Calu3 (cell line): Measurements from ENCODE around the gene CCDC142. TPM values are rescaled to one million over a fixed set of nuclear protein-coding genes. Genes with fewer than 3 reads are reported as not detected.
"Not testable (repeated sequence)": the region's sequence is repeated elsewhere in the genome, so short reads cannot be mapped to it uniquely, and the experiment has no call there.

ENCODE experiments used
- BruUV-seq: library from RNA; stranded (reverse); fragments of 400-500 nt; replicated peaks from 2 replicates; lab custom pipeline; 2021; lab: Mats Ljungman, UMichigan
- CTCF ChIA-PET: fragments of 300-600 bp; sonication (Branson Sonifier 250); formaldehyde crosslinking; loops from one replicate; lab custom pipeline; 2022; ENCODE audit warnings: antibody characterized with exemption; lab: Charles Lee
- DNase-seq: peaks from one replicate; pipeline ENCODE4 v3.0.0; 2022
- H3K27ac Mint-ChIP-seq: one replicate; pipeline ENCODE4 v1.8.0; 2022; ENCODE audit warnings: mixed read lengths; ENCODE audit not compliant: unreplicated experiment
- H3K27me3 Mint-ChIP-seq: one replicate; pipeline ENCODE4 v1.8.0; 2022; ENCODE audit warnings: mixed read lengths; ENCODE audit not compliant: unreplicated experiment
- H3K36me3 Mint-ChIP-seq: one replicate; pipeline ENCODE4 v1.8.0; 2022; ENCODE audit warnings: mild to moderate bottlenecking, moderate library complexity, mixed read lengths; ENCODE audit not compliant: insufficient read depth, unreplicated experiment
- H3K4me1 Mint-ChIP-seq: one replicate; pipeline ENCODE4 v1.8.0; 2022; ENCODE audit warnings: mild to moderate bottlenecking, low read depth, mixed read lengths; ENCODE audit not compliant: unreplicated experiment
- H3K4me3 Mint-ChIP-seq: one replicate; pipeline ENCODE4 v1.8.0; 2022; ENCODE audit warnings: mild to moderate bottlenecking, low read depth, moderate library complexity, mixed read lengths; ENCODE audit not compliant: unreplicated experiment
- H3K9me3 Mint-ChIP-seq: one replicate; pipeline ENCODE4 v1.8.0; 2022; ENCODE audit warnings: low read depth, mixed read lengths; ENCODE audit not compliant: unreplicated experiment
- intact Hi-C: fragments of 100-400 bp; cut with micrococcal nuclease; formaldehyde crosslinking; loops from one replicate; pipeline ENCODE4 v1.10.0; 2022; ENCODE audit not compliant: unreplicated experiment
- total RNA-seq: library from RNA; stranded (reverse); gene quantifications from 2 replicates; pipeline ENCODE4 v1.2.3, GENCODE V29; 2022
- TF ChIP-seq, protein P1 (sequence below): fragments of 200-600 bp; IDR thresholded peaks from one replicate; pipeline ENCODE4 v1.8.0; 2022; ENCODE audit warnings: antibody characterized with exemption; ENCODE audit not compliant: unreplicated experiment

Gene CCDC142
- total RNA-seq, 1 experiment from 2014 or later = 30.4 TPM

DNA sequence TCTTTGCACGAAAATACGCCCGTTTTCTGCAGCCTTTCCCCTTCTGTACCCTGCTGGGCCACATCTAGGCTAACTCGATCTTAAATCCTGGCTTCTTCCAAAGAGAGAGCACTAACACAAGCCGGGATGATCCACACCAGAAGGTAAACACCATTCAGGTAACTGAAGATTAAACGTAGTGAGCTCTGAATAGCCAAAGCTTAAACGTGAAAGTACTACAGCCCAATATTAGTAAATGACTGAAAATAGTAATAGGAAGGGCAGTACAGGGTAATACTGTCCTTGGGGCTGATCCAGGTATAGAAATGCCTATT lies 9.9 kb downstream of the CCDC142 start:
- Mint-ChIP-seq H3K27me3 (no peaks in the 10 kb centered on the region), H3K27ac (peak overlapping the region; percentile 97), H3K36me3 (peaks cover 47% of the 10 kb centered on the region), H3K9me3 (no peaks in the 10 kb centered on the region), H3K4me1 (peaks cover 10% of the 10 kb centered on the region), H3K4me3 (peak overlapping the region; percentile 91)
- CTCF ChIA-PET = interaction anchor here (0.7 to 1.3 kb wide), 2 partner anchors 9 to 19 kb away, joined by 6 read pairs; no protein-coding TSS in a partner anchor
- TF ChIP-seq, protein P1, sequence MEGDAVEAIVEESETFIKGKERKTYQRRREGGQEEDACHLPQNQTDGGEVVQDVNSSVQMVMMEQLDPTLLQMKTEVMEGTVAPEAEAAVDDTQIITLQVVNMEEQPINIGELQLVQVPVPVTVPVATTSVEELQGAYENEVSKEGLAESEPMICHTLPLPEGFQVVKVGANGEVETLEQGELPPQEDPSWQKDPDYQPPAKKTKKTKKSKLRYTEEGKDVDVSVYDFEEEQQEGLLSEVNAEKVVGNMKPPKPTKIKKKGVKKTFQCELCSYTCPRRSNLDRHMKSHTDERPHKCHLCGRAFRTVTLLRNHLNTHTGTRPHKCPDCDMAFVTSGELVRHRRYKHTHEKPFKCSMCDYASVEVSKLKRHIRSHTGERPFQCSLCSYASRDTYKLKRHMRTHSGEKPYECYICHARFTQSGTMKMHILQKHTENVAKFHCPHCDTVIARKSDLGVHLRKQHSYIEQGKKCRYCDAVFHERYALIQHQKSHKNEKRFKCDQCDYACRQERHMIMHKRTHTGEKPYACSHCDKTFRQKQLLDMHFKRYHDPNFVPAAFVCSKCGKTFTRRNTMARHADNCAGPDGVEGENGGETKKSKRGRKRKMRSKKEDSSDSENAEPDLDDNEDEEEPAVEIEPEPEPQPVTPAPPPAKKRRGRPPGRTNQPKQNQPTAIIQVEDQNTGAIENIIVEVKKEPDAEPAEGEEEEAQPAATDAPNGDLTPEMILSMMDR = no peak
- intact Hi-C loops = no loop called here
- TSS peak; percentile 91 for BruUV-seq
- DNase-seq = no peak

DNA sequence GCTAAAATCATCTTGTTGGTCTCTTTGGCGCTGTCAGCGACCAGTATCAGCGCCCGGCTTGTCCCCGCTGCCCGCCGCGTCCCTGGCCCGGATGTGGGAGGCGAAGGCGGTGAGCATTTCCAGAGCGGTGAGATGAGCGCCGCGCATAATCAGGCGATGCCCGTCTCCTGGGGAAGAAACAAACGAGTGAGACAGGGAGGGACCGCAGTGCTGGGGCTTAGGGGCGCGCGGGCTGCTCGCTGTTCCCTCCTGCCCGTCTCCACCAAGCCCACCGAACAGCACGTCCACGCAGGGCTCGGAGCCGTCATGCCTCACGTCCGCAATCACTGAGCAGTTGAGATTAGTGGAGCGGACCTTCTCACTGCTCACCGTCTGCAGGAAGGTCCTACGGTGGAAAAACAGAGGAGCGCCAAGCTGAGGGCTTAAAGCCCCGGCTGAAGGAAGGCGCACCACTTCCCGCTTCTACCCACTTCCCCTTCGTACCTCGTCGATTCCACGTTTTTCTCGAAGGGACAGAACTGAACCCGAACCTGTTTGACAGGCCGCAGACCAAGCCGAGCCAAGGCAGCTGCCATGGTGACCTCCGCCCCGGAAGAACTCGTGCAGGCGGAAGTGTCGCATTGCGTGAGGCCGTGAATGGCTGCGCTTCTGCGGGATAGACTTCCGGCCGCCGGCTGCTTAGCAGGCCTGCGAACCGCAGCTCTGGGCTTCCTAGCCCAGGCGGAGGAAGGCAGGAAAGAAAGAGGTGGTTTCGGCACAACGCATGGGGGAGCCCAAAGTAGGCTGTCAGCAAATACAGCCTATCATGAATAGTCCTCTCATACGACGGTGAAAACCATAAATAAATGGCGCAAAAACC lies 10.5 kb downstream of the CCDC142 start, which contains the start of gene MRPL53:
TSS of gene MRPL53 (minus strand) at position 595 of the 859 bp plus-strand sequence. CDS start at position 575, 20 bp downstream.
- H3K4me3 Mint-ChIP-seq = peak within 1 kb of the TSS; percentile 91
- CTCF ChIA-PET = interaction anchor here (0.7 to 1.3 kb wide), 2 partner anchors 9 to 19 kb away, joined by 6 read pairs; no protein-coding TSS in a partner anchor
- peaks cover 47% of the 10 kb centered on the region for H3K36me3 Mint-ChIP-seq
- peaks cover 10% of the 10 kb centered on the region for H3K4me1 Mint-ChIP-seq
- peak within 1 kb of the TSS; percentile 97 for H3K27ac Mint-ChIP-seq
- intact Hi-C loops = no loop called here
- TF ChIP-seq, protein P1 = no peak
- peak; percentile 96 for DNase-seq
- BruUV-seq = TSS peak; percentile 91
- H3K9me3 Mint-ChIP-seq = no peaks in the 10 kb centered on the region
- no peaks in the 10 kb centered on the region for H3K27me3 Mint-ChIP-seq

DNA sequence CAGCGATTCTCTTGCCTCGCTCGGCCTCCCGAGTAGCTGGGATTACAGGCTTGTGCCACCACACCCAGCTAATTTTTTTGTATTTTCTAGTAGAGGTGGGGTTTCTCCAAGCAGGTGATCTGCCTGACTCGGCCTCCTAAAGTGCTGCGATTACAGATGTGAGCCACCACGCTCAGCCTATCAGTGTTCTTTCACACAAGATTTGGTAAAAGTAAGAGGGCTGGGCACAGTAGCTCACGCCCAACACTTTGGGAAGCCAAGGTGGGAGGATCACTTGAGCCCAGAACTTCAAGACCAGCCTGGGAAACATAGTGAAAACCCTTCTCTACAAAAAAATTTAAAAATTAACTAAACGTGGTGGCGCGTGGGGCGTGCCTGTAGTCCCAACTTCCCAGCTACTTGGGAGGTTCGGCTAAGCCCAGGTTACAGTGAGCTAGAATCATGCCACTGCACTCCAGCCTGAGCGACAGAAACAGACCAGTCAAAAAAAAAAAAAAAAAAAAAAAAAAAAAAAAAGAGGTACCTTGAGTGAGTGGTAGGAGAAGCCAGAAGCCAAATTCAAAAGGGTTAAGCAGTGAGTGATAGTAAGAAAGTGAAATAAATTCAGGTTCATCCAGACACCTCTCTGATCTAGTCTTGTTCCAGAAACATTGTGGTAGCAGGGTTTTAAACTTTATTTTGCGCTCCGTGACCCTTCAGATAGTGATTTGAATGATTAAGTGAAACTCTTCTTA lies 11.3 kb downstream of the CCDC142 start:
- BruUV-seq = no TSS peak
- no peaks in the 10 kb centered on the region for H3K27me3 Mint-ChIP-seq
- intact Hi-C loops = no loop called here
- CTCF ChIA-PET = interaction anchor here (0.6 to 0.7 kb wide), 2 partner anchors 29 to 114 kb away, joined by 3 read pairs; no protein-coding TSS in a partner anchor
- H3K36me3 Mint-ChIP-seq = peaks cover 47% of the 10 kb centered on the region
- TF ChIP-seq, protein P1 = no peak
- peaks cover 10% of the 10 kb centered on the region for H3K4me1 Mint-ChIP-seq
- peak overlapping the region; percentile 97 for H3K27ac Mint-ChIP-seq
- DNase-seq = no peak
- H3K9me3 Mint-ChIP-seq = no peaks in the 10 kb centered on the region
- H3K4me3 Mint-ChIP-seq = peak overlapping the region; percentile 91

DNA sequence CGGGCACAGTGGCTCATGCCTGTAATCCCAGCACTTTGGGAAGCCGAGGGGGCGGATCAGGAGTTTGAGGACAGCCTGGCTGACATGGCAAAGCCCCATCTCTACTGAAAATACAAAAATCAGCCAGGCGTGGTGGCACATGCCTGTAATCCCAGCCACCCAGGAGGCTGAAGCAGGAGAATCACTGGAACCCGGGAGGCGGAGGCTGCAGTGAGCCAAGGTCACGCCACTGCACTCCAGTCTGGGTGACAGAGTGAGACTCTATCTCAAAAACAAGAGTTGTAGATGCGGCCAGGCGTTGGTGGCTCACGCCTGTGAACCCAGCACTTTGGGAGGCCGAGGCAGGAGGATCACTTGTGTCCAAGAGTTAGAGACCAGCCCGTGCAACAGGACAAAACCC lies 12.1 kb downstream of the CCDC142 start:
- intact Hi-C loops, H3K9me3 Mint-ChIP-seq: not testable (repeated sequence)
- H3K4me3 Mint-ChIP-seq = peak overlapping the region; percentile 26

More for the DNA sequence above, 12.1 kb downstream of the CCDC142 start:
- H3K4me1 Mint-ChIP-seq, H3K27me3 Mint-ChIP-seq, DNase-seq, CTCF ChIA-PET, BruUV-seq: not testable (repeated sequence)
- Mint-ChIP-seq H3K27ac (peak overlapping the region; percentile 60), H3K36me3 (peaks cover 48% of the 10 kb centered on the region)
